Embryonic facial prominence (tissue), 1 donor: ENCODE data around the gene NFIC.
"Not testable (repeated sequence)": the region's sequence is repeated elsewhere in the genome, so short reads cannot be mapped to it uniquely, and the experiment has no call there.

Experiments used
- DNase-seq: peaks from one replicate; pipeline ENCODE4 v3.0.0-alpha.2; 2016; ENCODE audit errors: extremely low spot score

The NFIC gene

DNA sequence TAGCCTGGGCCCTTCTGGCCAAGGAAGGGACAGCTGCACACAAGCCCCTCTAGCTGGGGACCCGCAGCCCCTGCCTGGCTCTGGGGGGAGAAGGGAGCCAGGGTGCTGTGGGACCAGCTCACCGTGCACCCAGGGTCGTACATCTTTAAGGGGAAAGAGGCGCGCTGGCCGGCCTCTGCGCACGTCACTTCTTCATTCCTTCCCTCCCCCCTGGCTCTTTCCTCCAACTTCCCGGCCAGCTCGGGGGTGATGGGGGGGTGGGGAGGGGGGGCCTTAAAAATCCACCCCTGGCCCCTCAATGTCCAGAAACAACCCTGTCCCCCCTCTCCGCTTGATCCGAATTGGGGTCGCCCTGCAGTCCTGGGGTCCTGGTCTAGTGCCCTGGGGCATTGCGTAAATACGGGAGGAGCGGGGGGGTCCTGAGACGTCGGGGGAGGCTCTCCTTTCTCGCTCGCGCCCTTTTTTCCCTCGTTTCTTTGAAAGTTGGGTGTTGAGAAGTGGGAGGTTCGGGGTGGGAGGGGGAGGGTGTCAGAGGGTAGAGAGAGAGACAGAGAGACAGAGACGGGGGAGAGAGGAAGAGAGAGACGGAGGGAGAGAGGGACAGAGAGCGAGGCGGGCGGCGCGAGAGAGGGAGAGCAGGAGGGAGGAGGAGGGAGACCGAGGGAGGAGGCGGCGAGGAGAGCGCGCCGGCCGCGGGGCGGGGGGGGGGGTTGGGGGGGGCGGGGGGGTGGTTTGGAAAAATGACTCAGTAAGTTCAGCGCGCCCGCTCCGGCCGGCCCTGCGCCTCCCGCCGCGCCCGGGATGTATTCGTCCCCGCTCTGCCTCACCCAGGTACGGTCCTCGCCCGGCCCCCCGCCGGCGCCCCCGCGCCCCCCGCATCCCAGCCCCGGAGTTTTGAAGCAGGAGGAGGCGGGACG lies at the start of gene NFIC:
NFIC (plus strand) TSS at position 748 of the 917 bp plus-strand sequence; CDS start at position 802, 54 bp downstream.
- DNase-seq: peak; percentile 35

DNA sequence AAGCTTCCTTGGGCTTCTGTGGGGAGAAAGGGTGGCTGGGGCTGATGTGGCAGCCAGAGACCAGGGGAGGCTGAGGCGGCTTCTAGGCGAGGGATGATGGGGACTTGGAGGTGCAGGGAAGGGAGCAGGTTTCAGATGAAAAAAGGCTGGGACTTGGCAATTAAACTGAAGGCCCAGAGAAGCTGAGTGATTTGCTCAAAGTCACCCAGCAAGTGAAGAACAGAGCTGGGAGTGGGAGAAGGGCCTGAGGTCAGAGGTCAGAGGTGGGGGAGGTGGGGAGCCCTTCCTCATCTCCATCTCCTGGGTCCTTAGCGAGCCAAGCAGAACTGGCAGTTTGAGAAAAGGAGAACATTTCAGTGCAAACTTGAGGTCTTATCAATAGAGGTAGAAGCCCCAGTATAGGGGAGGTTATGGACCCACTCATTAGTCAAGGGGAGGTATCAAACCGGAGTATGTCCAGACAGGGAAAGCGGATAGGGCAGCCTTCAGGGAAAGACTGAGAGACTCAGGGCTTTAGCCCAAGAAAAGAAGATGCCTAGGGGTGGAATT lies 49.6 kb upstream of the NFIC start:
- no peak for DNase-seq

DNA sequence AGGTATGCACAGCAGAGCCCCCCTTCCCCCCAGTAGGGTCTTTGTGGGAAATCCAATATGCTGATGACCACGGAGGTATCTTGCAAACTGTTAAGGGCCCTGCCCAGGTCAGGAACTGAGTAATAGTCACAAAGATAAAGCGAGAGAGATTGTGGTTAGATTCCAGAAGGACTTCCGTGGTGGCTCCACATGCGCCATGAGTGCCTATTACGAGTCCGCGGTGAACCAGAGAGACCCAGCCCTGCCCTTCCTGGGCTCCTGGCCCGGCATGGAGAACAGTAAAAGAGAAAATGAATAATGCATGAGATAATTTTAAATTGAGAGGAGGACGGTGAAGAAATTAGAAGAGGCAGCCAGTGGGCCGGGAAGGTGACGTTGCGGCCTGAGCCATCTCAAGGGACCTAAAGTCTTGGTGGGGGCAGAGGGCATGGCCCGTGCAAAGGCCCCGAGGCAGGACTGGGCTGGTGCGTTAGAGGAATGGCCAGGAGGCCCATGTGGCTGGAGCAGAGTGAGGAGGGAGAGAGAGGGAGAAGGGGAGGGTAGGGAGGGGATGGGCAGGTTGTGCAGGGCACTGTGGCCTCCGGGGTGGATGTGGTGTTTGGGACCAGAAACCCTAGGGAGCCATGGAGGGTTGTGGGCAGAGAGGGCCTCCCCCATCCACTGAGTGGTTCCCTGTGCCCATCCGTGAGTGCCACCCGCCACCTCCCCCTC lies 46.6 kb upstream of the NFIC start:
- no peak for DNase-seq

DNA sequence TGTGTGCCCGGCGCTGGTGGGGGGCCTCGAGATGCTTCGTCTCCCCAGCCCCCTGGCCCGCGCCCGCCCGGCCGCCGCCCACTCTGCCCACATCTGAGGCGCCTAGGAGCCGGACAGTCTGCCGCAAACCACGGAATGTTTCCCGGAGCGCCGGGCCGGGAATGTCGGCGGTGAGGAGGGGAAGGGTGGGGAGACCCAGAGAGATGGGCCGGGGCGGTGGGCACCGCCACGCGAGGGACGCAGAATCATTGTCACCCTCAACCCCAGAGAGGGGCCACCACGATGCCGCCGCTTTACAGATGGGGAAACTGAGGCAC lies 46.1 kb upstream of the NFIC start:
- DNase-seq: no peak

DNA sequence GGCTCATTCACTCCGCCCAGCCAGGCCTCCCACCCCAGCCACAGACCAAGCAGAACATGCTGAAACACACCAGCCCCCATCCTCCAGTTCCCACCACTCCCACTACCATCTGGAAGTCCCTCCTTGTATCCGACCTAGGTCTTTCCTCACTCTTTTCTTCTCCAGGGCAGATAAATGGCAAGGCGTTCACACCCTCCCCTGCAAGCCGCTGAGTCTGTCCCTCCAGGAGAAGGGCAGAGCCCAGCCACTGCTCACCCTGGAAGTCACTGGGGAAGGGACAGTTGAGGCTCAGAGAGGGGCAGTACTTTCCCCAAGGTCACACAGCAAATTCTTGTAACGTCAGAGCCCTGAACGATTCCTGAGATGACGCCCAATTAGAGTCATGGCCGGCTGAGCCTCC lies 45.5 kb upstream of the NFIC start:
- DNase-seq: no peak

DNA sequence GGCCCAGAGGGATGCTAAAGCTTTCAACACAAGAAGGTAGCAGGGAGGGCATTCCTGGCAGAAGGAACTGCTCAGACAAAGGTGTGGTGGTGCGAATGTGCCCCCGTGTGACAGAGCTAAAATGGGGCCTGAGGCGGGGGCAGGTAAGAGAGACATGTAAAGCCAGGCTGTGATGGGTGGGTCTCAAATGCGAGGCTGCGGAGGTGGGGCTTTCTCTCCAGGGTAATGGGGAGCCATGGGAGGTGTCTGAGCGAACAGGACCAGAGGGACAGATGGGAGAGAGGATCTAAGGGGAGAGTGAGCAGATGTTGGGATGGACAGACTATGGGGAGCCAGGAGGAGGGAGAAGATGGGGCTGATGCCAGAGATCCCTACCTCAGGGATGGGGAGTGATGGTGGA lies 44.7 kb upstream of the NFIC start:
- DNase-seq: no peak

DNA sequence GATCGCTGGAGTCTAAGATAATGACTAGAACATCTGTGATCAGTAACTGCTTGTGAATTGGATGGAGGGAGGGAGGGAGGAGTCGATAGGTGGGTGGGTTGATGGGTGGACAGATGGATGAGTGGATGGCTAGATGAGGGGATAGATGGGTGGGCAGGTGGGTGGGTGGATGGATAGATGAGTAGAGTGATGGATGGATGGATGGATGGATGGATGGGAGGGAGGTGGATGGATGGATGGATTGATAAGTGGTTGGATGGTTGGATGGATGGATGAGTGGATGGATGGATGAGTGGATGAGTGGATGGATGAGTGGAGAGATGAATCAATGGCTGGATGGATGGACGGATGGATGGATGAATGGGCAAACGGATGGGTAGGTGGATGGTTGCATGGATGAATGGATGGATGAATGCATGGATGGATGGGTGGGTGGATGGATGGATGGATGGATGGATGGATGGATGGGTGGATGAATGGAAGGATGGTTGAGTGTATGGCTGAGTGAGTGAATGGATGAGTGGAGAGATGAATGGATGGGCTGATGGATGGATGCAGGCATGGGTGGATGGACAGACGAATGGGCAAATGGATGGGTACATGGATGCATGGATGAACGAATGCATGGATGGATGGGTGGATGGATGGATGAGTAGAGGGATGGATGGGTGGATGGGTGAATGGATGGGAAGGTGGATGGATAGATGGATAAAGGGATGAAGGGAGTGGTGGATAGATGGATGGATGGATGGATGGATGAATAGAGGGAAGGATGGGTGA lies 44.0 kb upstream of the NFIC start:
- no peak for DNase-seq

DNA sequence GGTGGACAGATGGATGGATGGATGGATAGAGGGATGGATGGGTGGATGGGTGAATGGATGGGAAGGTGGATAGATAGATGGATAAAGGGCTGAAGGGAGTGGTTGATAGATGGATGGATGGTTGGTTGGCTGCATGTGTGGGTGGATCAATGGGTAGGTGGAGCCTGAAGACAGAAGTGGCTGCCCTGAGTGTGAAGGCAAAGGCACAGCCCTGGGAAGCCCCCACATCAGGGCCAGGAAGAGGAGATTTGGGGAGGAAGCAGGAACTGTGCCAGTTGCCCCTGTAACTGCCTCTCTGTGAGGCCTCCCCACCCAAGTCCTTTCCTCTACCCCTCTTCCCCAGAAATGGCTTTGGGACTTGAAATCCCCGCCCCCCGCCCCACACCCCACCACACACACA lies 43.4 kb upstream of the NFIC start:
- DNase-seq: no peak

DNA sequence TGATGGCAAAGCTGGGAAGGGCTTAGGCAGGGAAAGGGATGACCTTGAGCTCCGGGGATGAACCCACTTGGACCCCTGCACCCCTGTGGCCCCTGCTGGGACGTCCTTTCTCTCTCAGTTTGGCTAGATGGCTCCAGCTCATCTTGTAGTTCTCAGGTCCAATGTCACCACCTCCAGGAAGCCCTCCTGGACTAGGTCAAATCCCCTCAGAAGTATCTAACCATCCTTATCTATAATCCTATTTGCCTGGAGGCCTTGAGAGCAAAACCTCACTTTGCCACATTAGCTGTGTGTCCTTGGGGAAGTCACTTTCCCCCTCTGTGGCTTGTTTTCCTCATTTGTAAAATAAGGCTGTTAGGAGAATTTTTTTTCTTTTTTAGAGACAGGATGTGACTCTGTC lies 42.7 kb upstream of the NFIC start:
- DNase-seq: no peak

DNA sequence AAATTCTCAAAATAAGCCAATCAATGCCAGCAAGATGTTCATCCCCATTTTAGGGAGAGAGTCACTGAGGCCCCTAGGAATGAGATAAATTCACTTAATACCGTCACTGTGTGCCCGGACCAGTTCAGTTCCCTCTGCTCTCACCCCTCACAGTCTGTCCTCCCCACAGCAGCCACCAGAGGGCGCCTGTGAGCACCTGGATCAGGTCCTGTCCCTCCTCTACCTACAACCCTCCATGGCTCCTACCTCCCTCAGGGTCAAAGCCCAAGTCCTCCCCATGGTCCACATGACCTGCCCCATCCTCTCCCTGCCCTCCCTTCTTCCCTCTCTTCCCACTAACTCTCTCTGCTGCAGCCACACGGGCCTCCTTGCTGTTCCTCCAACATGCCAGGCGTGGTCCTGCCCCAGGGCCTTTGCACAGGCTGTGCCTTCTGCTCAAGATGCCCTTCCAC lies 42.0 kb upstream of the NFIC start:
- no peak for DNase-seq

DNA sequence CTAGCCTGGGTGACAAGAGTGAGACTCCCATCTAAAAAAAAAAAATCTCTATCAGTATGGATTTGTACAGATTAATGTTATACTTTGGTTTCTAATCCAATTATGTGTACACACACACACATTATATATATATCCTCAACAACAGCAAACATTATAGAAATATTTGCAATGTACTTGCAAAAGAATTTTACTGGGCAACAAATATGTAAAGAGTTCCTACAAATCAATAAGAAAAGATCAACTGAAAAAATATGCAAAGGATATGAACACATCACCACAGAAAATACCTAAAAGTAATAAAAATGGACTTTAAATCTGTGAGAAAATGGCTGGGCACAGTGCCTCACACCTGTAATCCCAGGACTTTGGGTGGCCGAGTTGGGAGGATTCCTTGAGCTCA lies 40.9 kb upstream of the NFIC start:
- no peak for DNase-seq

DNA sequence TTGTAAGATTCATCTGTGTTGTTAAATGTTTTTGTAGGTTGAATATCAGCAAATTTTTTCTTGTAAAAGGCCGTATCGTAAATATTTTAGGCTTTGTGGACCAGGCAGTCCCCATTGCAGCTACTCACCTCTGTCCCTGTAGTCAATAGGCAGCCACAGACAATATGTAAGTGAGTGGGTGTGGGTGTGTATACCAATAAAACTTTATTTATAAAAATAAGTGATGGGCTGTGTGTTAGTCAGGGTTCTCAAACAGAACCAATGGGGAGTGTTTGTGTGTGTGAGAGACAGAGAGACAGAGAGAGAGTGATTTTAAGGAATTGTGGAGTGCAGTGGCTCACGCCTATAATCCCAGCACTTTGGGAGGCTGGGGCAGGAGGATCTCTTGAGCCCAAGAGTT lies 37.6 kb upstream of the NFIC start:
- no peak for DNase-seq

DNA sequence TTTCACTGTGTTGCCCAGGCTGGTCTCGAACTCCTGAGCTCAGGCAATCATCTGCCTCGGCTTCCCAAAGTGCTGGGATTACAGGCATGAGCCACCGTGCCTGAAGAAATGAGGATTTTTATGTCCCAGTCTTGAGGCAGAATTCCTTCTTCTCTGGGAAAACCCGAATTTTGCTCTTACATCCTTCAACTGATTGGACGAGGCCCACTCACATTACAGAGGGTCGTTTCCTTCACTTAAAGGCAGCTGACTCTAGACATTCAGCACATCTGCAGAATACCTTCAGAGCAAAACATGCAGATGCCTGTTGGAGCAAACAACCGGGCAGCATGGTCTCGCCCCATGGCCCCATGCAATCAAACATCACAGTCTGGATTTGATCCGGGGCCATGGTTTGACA lies 36.3 kb upstream of the NFIC start:
- no peak for DNase-seq

DNA sequence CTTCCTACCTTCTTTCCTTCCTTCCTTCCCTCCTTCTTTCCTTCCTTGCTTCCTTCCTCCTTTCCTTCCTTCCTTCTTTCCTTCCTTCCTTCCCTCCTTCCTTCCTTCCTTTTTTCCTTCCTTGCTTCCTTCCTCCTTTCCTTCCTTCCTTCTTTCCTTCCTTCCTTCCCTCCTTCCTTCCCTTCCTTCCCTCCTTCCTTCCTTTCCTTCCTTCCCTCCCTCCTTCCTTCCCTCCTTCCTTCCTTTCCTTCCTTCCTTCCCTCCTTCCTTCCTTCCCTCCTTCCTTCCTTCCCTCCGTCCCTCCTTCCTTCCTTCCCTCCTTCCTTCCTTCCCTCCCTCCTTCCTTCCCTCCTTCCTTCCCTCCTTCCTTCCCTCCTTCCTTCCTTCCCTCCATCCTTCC lies 34.2 kb upstream of the NFIC start:
- DNase-seq: not testable (repeated sequence)

DNA sequence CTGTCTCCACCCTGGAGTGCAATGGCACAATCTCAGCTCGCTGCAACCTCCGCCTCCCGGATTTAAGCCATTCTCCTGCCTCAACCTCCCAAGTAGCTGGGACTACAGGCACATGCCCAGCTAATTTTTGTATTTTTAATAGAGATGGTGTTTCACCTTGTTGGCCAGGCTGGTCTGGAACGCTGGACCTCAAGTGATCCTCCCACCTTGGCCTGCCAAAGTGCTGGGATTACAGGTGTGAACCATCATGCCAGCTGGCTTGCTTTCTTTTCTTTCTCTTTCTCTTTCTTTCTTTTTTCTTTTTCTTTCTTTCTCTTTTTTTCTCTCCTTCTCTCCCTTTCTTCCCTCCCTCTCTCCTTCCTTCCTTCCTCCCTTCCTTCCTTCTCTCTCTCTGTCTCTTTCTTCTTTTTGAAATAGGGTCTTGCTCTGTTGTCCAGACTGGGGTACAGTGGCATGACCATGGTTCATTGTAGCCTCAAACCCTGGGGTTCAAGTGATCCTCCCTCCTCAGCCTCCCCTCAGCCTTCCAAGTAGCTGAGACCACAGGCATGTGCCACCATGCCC lies 33.3 kb upstream of the NFIC start:
- DNase-seq: no peak

DNA sequence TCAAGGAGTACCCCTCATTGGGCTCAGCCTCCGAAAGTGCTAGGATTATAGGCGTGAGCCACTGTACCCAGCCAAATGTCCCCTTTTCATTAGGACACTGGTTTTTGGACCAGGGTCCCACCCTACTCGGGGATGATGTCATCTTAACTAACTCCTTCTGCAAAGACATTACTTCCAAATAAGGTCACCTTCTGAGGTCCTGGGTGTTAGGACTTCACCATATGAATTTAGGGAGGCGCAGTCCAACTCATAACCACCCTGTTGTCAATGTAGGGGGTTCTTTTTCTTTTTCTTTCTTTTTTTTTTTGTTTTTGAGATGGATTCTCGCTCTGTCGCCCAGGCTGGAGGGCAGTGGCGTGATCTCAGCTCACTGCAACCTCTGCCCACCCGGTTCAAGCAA lies 32.7 kb upstream of the NFIC start:
- no peak for DNase-seq

DNA sequence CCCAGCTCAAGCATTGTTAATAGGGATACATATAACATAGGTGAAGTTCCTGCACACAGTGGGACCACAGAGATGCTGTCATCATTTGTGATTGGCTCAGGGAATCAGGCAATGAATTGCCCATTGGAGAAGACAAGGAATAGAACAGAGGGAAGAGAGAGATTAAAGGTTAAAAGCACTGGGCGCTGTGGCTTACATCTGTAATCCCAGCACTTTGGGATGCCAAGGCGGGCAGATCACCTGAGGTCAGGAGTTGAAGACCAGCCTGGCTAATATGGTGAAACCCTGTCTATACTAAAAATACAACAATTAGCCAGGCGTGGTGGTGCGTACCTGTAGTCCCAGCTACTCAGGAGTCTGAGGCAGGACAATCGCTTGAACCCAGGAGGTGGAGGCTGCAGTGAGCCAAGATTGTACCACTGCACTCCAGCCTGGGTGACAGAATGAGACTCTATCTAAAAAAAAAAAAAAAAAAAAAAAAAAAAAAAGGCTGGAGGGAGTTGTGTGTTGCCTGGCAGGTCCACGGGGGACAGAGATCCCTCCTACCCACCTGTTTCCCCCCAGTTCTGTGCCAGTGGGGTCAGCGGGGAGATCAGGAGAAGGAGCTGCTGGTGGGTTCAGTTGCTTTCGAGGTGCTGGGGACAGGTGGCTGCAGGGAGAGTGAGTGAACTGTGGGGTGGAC lies 31.5 kb upstream of the NFIC start:
- DNase-seq: not testable (repeated sequence)

DNA sequence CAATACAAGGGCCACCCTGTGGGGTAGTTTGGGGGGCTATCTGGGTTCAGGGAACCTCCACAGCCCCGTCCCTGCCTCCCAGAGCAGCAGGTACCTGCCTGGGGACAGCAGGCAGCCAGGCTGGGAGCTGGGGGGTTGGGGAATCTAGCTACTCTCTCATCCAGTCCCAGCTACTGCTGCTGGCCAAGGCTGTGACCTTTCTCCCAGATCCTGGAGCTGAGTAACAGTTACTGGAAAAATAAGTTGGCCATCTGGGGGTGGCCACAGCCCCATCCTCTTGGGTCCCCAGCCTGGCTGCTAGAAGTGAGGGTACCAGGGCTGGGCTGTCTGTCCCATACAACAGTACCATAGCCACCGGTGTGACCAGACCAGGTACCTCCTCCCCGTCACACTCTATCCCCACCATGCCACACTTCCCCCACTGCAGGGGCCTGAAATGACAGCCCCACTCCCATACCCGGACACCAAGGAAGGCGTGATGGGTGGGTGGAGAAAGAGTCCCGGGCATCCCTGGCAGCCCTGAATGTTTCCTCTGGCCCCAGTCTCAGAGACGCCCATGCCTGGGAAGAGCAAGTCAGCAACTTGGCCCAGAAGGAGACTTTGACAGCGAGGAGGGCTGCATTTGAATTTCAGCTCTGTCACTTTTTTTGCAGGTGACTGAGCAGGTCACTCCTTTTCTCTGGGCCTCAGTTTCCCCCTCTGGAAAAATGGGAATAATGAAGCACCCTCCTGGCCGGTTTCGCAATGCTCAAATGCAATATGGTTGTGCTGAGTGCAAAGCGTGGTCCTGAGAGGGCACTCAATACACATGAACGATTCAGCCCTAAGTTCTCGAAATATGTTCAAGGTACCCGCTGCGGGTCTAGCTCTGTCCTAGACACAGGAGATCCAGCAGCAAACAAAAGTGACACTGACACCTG lies 30.7 kb upstream of the NFIC start:
- no peak for DNase-seq

DNA sequence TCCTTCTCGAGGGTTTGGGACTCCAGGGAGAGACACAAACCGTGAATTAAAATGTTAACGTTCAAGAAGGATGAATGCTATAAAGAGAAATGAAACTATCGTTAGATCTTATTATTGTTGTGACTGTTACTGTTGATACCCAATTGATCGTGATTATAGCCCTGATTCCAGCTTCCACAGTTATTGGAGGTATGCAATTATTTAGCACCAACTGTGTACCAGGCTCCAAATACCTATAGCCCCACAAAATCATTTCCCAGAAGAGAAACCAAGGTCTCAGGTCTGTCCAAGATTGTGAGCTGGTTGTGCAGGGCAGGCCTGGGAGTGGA lies 30.1 kb upstream of the NFIC start:
- no peak for DNase-seq
